Fibroblast of mammary gland (primary cell): ENCODE measurements around the gene SNED1.

Experiments
- DNase-seq: peaks from one replicate; pipeline ENCODE4 v3.0.0-alpha.2; 2010; ENCODE audit warnings: low read depth
- H3K4me3 ChIP-seq: 2 replicates; pipeline ENCODE4 v1.5.1; 2011; ENCODE audit warnings: low read depth, mild to moderate bottlenecking, low read length, moderate library complexity; ENCODE audit not compliant: control insufficient read depth
- CTCF ChIP-seq: conservative IDR thresholded peaks from 2 replicates; pipeline ENCODE4 v1.5.1; 2011; ENCODE audit warnings: low read depth, low read length, inconsistent platforms; ENCODE audit not compliant: control insufficient read depth, insufficient read depth

The SNED1 gene

GRCh38 chr2:241094172-241094571 is 95.8 kb downstream of the SNED1 start:
- no peak for DNase-seq
- H3K4me3 ChIP-seq, result no peak overlapping the region
- TF ChIP-seq CTCF, result no peak

- no peak overlapping the region for H3K4me3 ChIP-seq
- no peak for TF ChIP-seq CTCF
- no peak for DNase-seq
Measured at GRCh38 chr2:241094924-241095420, 96.6 kb downstream of the SNED1 start.

- DNase-seq, result no peak
- no peak for TF ChIP-seq CTCF
- no peak overlapping the region for H3K4me3 ChIP-seq
Measured at GRCh38 chr2:241095594-241096290, 97.3 kb downstream of the SNED1 start.

DNA sequence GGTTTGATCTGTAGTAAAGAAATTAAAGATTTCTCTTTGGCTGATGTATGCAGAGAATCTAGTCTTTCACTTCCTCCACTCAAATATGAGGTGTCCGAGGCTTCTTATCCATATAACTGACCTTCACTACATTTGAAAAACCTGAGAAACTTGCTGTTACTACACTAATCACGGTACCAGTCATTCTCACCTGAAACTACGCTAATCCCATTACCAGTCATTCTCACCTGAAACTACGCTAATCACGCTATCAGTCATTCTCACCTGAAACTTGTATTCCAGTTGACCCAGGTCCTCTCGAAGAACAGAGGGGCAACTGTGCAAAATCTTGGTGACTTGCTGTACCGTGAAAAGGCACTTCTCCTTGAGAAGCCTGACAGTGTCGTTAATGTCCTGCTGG is 98.6 kb downstream of the SNED1 start:
- DNase-seq, result no peak
- H3K4me3 ChIP-seq, result no peak overlapping the region
- TF ChIP-seq CTCF, result no peak

- no peak for TF ChIP-seq CTCF
- H3K4me3 ChIP-seq, result no peak overlapping the region
- DNase-seq, result no peak
Measured at GRCh38 chr2:241099246-241099645, 100.8 kb downstream of the SNED1 start.

GRCh38 chr2:241102239-241102803 is 103.9 kb downstream of the SNED1 start, which contains the start of gene MTERF4:
Gene MTERF4, minus strand, starts transcription at chr2:241102287. Its CDS starts 14 bp downstream, at chr2:241102273.
- peak within 1 kb of the TSS; percentile 73 for H3K4me3 ChIP-seq
- no peak for TF ChIP-seq CTCF
- DNase-seq, result peak; percentile 72
